Measurements from ENCODE around the gene CYP2A6.
"Not testable (repeated sequence)": the region's sequence is repeated elsewhere in the genome, so short reads cannot be mapped to it uniquely, and the experiment has no call there.

Gene CYP2A6

DNA sequence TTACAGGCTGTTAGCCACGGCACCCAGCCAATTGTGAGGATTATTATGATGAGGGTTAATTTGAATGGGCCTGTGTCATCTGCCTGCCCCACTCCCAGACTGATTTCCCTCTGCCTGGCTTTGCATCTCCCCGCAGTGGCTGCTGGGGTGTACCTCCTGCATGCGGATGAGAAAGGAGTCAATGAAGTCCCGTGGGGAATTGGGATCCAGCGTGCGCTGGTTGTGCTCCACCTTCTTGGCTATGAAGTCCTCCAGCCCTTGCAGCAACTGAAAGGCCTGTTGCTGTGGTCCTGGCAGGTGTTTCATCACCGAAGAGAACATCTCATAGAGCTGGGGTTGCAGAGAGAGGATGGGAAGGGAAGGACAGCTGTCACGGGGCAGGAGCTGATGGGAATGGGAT is 3.5 kb downstream of the CYP2A6 start:
- DNase-seq (ENCODE audit: low read depth in 4 of 4, low spot score in 1 of 4) = not testable (repeated sequence)

GRCh38 chr19:40843653-40844052 is 6.6 kb downstream of the CYP2A6 start:
- DNase-seq (ENCODE audit: low read depth in 4 of 4, low spot score in 1 of 4) = peak; percentile 10 to 64 (median 50)

- DNase-seq (ENCODE audit: low read depth in 4 of 4, low spot score in 1 of 4) = not testable (repeated sequence)
These were observed 7.1 kb downstream of the CYP2A6 start for GRCh38 chr19:40842997-40843652.

DNA sequence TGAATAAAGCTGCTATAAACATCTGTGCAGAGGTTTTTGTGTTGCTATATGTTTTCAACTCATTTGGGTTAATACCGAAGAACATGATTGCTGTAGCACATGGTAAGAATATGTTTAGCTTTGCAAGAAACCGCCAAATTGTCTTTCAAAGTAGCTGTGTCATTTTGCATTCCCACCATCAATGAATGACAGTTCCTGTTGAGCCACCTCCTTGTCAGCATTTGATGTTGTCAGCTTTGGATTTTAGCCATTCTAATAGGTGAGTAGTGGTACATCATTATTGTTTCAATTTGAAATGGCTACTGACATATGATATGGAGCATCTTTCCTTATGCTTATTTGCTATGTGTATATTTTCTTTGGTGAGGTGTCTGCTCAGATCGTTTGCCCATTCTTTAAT is 8.2 kb downstream of the CYP2A6 start:
- DNase-seq (ENCODE audit: low read depth in 4 of 4, low spot score in 1 of 4) = not testable (repeated sequence)

- DNase-seq (ENCODE audit: low read depth in 4 of 4, low spot score in 1 of 4) = not testable (repeated sequence)
These were observed 11.8 kb downstream of the CYP2A6 start for GRCh38 chr19:40838477-40838876.

GRCh38 chr19:40836754-40837429 is 13.4 kb downstream of the CYP2A6 start:
- no peak for DNase-seq (ENCODE audit: low read depth in 4 of 4, low spot score in 1 of 4)

DNA sequence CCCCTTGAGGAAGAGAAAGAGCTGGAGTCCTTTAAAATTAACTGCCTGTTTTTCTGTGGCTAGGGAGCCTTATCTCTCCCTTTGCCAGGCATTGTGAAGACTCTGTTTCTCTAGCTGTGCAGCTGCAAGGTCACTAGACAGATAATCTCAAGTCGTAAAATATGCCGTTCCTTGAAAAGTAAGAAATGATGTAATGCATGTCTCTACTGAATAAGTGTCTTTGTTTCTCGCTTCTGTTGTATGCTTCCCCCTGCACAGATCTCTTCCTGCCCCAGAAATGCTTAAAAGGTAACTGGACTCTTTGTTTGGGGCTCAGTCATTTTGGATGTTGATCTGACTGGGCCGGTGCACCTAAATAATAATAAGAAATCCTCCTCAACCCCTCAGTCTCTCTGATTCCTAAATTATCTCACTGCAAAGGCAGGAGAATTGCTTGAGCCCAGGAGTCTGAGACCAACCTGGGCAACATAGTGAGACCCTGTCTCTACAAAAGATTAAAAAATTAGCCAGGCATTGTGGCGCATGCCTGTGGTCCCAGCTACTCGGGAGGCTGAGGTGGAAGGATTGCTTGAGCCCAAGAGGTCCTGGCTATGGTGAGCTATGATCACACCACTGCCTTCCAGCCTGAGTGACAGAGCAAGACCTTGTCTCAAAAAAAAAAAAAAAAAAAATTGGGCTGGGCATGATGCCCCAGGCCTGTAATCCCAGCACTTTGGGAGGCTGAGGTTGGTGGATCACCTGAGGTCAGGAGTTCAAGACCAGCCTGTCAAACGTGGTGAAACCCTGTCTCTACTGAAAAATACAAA is 16.3 kb downstream of the CYP2A6 start:
- DNase-seq (ENCODE audit: low read depth in 4 of 4, low spot score in 1 of 4) = not testable (repeated sequence)

DNA sequence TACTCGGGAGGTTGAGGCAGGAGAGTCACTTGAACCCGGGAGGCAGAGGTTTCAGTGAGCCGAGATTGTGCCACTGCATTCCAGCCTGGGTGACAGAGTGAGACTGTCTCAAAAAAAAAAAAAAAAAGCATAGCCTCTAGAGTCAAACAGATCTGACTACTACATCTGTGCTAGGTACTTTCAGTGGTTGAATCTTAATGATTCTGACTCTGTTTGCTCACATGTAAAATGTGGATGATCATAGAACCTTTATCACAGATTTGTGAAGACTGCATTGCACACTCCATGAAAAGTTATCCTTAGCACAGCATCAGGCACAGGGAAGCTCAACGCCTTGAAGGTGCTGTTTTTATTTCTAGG is 17.8 kb downstream of the CYP2A6 start:
- not testable (repeated sequence) for DNase-seq (ENCODE audit: low read depth in 4 of 4, low spot score in 1 of 4)

DNA sequence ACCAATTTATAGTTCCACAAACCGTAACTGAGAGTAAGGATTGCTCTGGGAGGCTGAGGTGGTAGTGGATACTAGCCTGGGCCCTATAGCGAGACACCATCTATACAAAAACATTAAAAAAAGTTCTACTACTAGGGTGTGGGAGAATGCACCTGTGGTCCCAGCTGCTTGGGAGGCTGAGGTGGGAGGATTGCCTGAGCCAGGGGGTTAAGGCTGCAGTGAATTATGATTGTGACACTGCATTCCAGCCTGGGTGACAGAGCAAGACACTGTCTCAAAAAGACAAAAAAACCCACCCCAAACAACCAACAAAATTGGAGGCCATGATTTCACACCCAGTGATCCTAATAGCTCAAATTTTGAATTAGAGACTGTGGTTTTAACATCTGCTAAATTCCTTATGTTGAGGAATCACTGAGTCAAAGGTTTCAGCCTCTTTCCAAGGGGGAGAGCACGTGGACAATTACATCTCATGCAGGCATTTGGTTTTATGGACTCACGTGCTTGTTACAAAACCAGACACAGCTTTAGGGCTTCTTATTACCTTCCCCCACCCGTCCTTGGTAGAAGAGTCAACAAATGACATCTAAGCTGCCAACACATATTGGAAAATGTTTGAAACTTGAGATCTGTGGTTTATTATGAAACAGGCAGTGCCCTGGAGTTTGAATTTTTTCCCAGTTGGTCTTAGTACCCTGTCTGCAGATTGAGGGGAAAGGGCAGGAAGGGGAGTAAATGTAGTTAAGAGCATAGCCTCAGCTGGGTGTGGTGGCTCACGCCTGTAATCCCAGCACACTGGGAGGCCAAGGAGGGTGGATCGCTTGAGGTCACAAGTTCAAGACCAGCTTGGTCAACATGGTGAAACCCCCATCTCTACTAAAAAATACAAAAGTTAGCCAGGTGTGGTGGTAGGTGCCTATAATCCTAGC is 18.5 kb downstream of the CYP2A6 start:
- no peak for DNase-seq (ENCODE audit: low read depth in 4 of 4, low spot score in 1 of 4)

GRCh38 chr19:40830741-40831140 is 19.5 kb downstream of the CYP2A6 start:
- DNase-seq (ENCODE audit: low read depth in 4 of 4, low spot score in 1 of 4) = not testable (repeated sequence)

GRCh38 chr19:40829205-40829604 is 21.0 kb downstream of the CYP2A6 start:
- no peak for DNase-seq (ENCODE audit: low read depth in 4 of 4, low spot score in 1 of 4)

DNA sequence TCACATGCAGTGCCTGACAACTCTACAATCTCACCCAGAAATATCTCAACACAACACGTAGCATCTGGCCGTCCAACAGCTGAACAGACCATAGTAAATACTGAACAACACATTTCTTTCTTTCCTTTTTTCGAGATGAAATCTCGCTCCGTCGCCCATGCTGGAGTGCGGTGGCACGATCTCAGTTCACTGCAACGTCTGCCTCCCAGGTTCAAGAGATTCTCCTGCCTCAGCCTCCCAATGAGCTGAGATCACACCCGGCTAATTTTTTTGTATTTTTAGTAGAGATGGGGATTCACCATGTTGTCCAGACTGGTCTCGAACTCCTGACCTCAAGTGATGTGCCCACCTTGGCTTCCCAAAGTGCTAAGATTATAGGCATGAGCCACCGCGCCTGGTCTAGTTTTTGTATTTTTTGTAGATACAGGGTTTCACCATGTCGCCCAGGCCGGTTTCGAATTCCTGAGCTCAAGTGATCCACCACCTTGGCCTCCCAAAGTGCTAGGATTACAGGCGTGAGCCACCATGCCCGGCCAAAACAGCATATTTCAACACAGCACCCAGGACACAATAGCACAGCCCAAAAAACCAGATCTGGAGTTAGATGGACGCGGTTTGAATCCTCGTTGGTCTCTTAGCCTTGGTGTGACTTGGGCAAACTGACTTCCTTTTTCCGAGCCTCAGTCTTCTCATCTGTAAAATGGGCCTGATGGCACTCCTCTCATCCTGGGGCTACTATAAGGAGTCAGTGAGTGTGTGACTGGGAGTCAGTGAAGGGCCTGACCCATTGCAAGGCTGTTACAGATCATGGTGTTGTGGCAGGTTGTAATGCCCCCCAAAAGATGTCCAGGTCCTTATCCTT is 22.6 kb downstream of the CYP2A6 start:
- DNase-seq (ENCODE audit: low read depth in 4 of 4, low spot score in 1 of 4) = no peak

DNA sequence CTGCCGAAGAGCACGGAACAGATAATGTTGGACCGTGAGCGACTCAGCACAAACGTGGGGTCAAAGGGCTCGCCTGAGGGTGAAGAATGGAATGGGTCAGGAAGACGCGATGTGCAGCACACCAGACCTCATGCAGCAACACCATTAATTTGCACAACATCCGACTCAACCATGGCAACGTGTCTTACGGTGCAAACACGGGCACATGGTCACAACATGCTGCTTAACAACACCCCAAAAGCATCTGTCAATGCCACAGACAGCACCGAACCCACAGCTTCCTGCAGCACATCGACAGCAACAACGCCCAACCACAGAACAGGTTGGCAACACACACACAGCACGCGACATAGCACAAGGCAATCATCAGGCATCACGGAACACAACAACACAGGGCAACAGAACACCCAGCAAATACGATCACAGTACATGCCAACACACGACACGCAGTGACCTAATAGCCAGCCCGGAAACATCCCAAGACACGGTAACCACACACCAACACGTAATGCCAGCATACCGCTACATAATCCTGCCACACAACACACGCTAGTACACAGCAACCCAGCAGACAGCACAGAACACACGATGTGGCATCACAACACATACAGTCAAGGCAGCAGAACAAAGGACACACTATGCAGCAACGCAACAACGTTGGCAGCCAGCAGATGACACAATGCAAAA is 23.4 kb downstream of the CYP2A6 start:
- not testable (repeated sequence) for DNase-seq (ENCODE audit: low read depth in 4 of 4, low spot score in 1 of 4)

DNA sequence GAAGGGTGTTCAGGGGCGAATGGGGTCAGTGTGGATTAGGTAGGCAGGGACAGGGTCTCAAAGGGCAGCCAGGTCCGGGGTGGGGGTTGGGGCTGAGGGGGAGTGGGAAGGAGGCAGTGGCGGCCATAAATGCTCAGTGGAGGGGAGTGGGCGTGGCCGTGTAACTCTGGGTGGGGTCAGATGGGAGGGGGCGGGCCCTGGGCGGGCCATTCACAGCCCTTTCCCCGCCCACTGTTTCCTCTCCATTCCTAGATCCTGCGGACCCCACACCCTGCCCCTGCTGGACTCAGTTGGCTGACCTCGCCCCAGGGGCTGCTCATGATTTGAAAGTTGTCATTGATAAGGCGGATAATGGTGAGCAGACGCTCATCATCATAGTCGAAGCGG is 23.9 kb downstream of the CYP2A6 start:
- DNase-seq (ENCODE audit: low read depth in 4 of 4, low spot score in 1 of 4) = not testable (repeated sequence)

DNA sequence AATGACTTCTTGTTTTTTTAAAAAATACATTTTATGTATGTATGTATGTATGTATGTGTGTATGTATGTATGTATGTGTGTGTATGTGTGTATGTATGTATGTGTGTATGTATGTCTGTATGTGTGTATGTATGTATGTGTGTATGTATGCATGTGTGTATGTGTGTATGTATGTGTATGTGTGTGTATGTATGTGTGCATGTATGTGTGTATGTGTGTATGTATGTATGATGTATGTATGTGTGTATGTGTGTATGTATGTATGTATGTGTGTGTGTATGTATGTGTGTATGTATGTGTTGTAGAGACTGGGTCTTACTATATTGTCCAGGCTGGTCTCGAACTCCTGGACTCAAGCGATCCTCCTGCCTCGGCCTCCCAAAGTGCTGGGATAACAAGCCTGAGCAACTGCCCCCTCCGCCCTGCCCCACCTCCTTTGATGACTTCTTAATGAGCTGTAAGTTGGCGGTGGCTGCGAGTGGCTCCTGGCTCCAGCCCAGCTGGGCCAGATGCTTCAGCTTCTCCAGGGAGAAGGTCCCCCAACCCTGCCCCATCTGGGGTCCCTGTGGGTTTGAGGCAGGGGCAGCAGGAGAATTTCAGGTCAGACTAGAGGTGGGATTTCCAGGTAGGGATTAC is 24.7 kb downstream of the CYP2A6 start:
- DNase-seq (ENCODE audit: low read depth in 4 of 4, low spot score in 1 of 4) = not testable (repeated sequence)

DNA sequence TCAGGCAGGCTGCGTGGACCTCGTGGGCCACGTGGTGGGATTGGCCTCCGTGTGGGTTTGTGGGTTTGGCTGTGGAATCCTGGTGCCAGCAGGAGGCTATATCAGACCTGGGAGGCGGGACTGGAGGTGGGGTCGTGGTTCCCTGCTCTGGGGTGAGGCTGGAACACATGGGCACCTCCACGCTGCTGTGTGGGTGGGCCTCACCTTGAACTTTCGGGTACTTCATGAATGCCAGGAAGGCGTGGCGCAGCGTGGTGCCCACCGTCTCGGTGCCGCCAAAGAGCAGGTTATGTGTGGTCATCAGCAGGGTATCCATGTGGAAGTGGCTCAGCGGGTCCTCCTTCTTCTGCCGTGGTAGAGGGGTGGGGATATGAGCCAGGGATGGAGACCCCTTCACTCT is 25.3 kb downstream of the CYP2A6 start:
- not testable (repeated sequence) for DNase-seq (ENCODE audit: low read depth in 4 of 4, low spot score in 1 of 4)

- not testable (repeated sequence) for DNase-seq (ENCODE audit: low read depth in 4 of 4, low spot score in 1 of 4)
These were observed 27.3 kb downstream of the CYP2A6 start for GRCh38 chr19:40822704-40823553.

DNA sequence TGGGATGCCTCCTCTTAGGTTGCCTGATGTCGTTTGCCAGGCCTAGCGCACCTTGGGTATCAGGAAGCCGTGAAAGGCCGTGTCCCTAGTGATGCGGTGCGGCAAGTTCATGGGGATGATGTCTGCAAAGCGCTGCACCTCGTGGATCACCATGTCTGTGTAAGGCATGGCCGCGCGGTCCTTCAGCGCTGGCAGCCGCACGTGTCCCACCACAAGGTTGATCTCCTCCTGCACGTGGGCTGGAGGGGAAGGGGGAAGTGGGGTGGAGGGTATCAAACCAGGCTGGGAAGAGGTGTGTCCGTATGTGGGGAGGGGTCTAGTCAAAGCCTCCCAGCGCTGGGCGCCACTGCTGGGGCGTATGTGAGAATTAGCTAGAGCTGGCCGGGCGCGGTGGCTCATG is 28.1 kb downstream of the CYP2A6 start:
- DNase-seq (ENCODE audit: low read depth in 4 of 4, low spot score in 1 of 4) = no peak

Data from stimulated activated CD4-positive, alpha-beta T cell treated with anti-CD3 and anti-CD28 coated beads, Interleukin-1b, Interleukin-23, amount 100 ng/mL, for 24 hours (primary cell).